ENCODE results near the gene ARHGAP32. TPM values are rescaled to one million over a fixed set of nuclear protein-coding genes. Genes with fewer than 3 reads are reported as not detected.

ARHGAP32 gene
- total RNA-seq, 4 donors from 2014 or later, result 49.1 to 54.9 (median 49.3) TPM

- intact Hi-C loops (cut with DNase I; ENCODE audit: low total_unique reads), result no loop called here
- TF ChIP-seq CTCF (IDR thresholded peaks at IDR 0.05) (no peak), POLR2A (IDR thresholded peaks at IDR 0.05) (no peak)
- 68 to 75% methylated on average over 3 of the region's 3 CpGs for WGBS, 2 donors
- H3K4me3 ChIP-seq (ENCODE audit: low read depth, poor library complexity, severe bottlenecking), result no peak overlapping the region
- DNase-seq (ENCODE audit: low spot score in 2 of 2), result no peak
Observed at GRCh38 chr11:129222158-129222557, 30.0 kb upstream of the ARHGAP32 start.

GRCh38 chr11:129215506-129216245 is 23.6 kb upstream of the ARHGAP32 start:
- DNase-seq (ENCODE audit: low spot score in 2 of 2), result no peak
- intact Hi-C loops (cut with DNase I; ENCODE audit: low total_unique reads), result no loop called here
- TF ChIP-seq CTCF (IDR thresholded peaks at IDR 0.05) (no peak), POLR2A (IDR thresholded peaks at IDR 0.05) (no peak)
- no peak overlapping the region for H3K4me3 ChIP-seq (ENCODE audit: low read depth, poor library complexity, severe bottlenecking)
- WGBS, 2 donors, result 66 to 77% methylated on average over 8 of the region's 8 CpGs

DNA sequence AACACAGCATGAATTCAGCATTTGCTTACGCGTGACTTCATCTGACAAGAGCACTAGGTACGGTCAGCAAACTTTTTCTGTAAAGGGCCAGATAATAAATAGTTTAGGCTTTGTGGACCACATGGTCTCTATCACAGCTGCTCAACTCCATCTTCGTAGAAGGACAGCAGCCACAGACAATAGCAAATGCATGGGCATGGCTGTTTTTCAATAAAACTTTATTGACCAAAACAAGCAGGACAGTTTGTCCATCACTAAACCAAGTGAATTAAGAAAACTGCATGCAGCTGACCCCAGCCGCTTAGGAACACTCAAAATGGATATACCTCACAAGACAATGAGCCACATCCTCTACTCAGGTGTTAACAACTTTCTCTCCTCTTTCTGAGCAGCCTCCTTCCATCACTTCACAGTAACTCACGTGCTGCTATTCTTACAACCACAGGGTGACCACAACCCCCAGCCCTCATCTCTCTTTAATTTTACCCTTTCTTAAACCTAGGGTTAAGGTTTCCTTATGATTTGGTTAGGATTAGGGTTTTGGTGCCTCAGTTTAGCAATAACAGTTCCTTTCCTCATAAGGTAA is 22.7 kb upstream of the ARHGAP32 start:
- 93 to 98% methylated on average over 6 of the region's 6 CpGs for WGBS, 2 donors
- intact Hi-C loops (cut with DNase I; ENCODE audit: low total_unique reads), result no loop called here

DNA sequence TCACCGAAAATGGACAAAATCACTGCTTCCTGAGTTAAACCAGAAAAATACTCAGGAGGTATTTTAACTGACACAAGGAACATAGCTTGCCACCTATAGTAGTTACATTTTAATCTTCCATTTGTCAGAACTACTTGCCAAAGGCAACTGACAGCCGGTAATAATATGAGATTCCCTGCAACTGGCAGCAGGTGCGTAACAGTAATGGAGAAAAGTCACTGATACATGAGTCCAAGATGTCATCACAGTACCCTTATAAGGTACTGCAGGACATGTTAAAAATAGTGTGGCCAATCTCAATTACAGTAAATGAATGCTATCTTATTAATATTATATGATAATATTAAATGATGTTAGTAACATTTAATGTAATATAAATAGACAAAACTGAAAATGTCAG is 21.1 kb upstream of the ARHGAP32 start:
- WGBS, 2 donors, result 92 to 94% methylated on average over 3 of the region's 3 CpGs
- no peak for DNase-seq (ENCODE audit: low spot score in 2 of 2)
- H3K4me3 ChIP-seq (ENCODE audit: low read depth, poor library complexity, severe bottlenecking), result no peak overlapping the region
- no peak for TF ChIP-seq POLR2A (IDR thresholded peaks at IDR 0.05)
- TF ChIP-seq CTCF (IDR thresholded peaks at IDR 0.05), result no peak
- intact Hi-C loops (cut with DNase I; ENCODE audit: low total_unique reads), result no loop called here

More for the DNA sequence above, 22.7 kb upstream of the ARHGAP32 start:
- no peak for TF ChIP-seq POLR2A (IDR thresholded peaks at IDR 0.05)
- no peak for TF ChIP-seq CTCF (IDR thresholded peaks at IDR 0.05)
- no peak for DNase-seq (ENCODE audit: low spot score in 2 of 2)
- H3K4me3 ChIP-seq (ENCODE audit: low read depth, poor library complexity, severe bottlenecking), result no peak overlapping the region

DNA sequence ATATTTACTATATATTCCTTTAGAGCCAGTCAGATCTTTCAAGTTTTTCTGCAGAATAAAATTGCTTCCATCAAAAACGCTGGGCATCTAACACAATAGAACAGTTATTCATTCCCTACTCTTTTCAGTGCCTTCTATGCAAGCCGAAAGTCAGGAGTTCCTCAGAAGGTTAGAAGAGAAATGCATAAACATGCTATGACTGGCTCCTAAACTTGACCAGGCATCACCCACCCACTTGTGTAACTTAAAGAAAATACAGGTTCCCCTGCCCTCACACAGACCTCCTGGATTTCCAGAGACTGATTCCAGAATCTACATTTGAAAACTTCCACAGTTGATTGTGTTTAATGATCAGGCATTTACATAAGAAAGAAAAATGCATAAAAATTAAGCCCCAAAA is 19.3 kb upstream of the ARHGAP32 start:
- 83 to 86% methylated on average over 2 of the region's 2 CpGs for WGBS, 2 donors
- intact Hi-C loops (cut with DNase I; ENCODE audit: low total_unique reads), result no loop called here
- TF ChIP-seq POLR2A (IDR thresholded peaks at IDR 0.05) (no peak), CTCF (IDR thresholded peaks at IDR 0.05) (no peak)
- no peak for DNase-seq (ENCODE audit: low spot score in 2 of 2)
- H3K4me3 ChIP-seq (ENCODE audit: low read depth, poor library complexity, severe bottlenecking), result no peak overlapping the region

Data from lower leg skin (tissue), 4 donors.